Trophoblast cell (in vitro differentiated cells and primary cell): ENCODE results near the gene IGFBP2.

ENCODE experiments used
- DNase-seq, 2 donors: peaks; one replicate each; pipeline ENCODE4 v3.0.0-alpha.2; 2016
- H2AFZ ChIP-seq: 2 replicates; pipeline ENCODE4 v1.6.1; 2013; ENCODE audit warnings: low read length, moderate library complexity, mild to moderate bottlenecking; ENCODE audit not compliant: insufficient read depth, poor library complexity
- H2AK5ac ChIP-seq: 2 replicates; pipeline ENCODE4 v1.6.1; 2013; ENCODE audit warnings: mild to moderate bottlenecking, low read length
- H2BK120ac ChIP-seq: 2 replicates; pipeline ENCODE4 v1.6.1; 2013; ENCODE audit warnings: low read length, mild to moderate bottlenecking, moderate library complexity; ENCODE audit not compliant: insufficient read depth, poor library complexity
- H2BK12ac ChIP-seq: 2 replicates; pipeline ENCODE4 v1.6.1; 2013; ENCODE audit warnings: mild to moderate bottlenecking, low read length, moderate library complexity
- H2BK5ac ChIP-seq: 2 replicates; pipeline ENCODE4 v1.6.1; 2013; ENCODE audit warnings: low read length, low read depth, moderate library complexity, mild to moderate bottlenecking; ENCODE audit not compliant: poor library complexity
- H3K14ac ChIP-seq: 2 replicates; pipeline ENCODE4 v1.6.1; 2013; ENCODE audit warnings: mild to moderate bottlenecking, low read length
- H3K18ac ChIP-seq: 2 replicates; pipeline ENCODE4 v1.6.1; 2013; ENCODE audit warnings: mild to moderate bottlenecking, low read length
- H3K23ac ChIP-seq: 2 replicates; pipeline ENCODE4 v1.6.1; 2013; ENCODE audit warnings: low read length
- H3K27ac ChIP-seq: 2 replicates; pipeline ENCODE4 v1.5.1; 2013; ENCODE audit warnings: low read depth, mild to moderate bottlenecking, inconsistent platforms, low read length, moderate library complexity
- H3K27me3 ChIP-seq: 2 replicates; pipeline ENCODE4 v1.6.1; 2013; ENCODE audit warnings: inconsistent platforms, mild to moderate bottlenecking, low read length, moderate library complexity; ENCODE audit not compliant: insufficient read depth
- H3K36me3 ChIP-seq, 2 experiments: 1 replicate in 1 of 2; 2 replicates in 1 of 2; pipeline ENCODE4 v1.6.1; 2013; ENCODE audit warnings: low read length in 2 of 2, mild to moderate bottlenecking in 2 of 2, moderate library complexity in 1 of 2; ENCODE audit not compliant: insufficient read depth in 2 of 2, control insufficient read depth in 1 of 2
- H3K4ac ChIP-seq: 2 replicates; pipeline ENCODE4 v1.6.1; 2013; ENCODE audit warnings: low read depth, mild to moderate bottlenecking, low read length, moderate library complexity
- H3K4me1 ChIP-seq, 2 experiments: 1 replicate in 1 of 2; 2 replicates in 1 of 2; pipeline ENCODE4 v1.6.1; 2013; ENCODE audit warnings: low read length in 2 of 2, mild to moderate bottlenecking in 2 of 2, moderate library complexity in 1 of 2; ENCODE audit not compliant: insufficient read depth in 2 of 2, control insufficient read depth in 1 of 2
- H3K4me2 ChIP-seq: 2 replicates; pipeline ENCODE4 v1.6.1; 2013; ENCODE audit warnings: inconsistent platforms, mild to moderate bottlenecking, low read length, moderate library complexity
- H3K4me3 ChIP-seq: 2 replicates; pipeline ENCODE4 v1.5.1; 2013; ENCODE audit warnings: mild to moderate bottlenecking, low read depth, low read length, inconsistent platforms
- H3K79me1 ChIP-seq: one replicate; pipeline ENCODE4 v1.6.1; 2013; ENCODE audit warnings: low read length
- H3K79me2 ChIP-seq: 2 replicates; pipeline ENCODE4 v1.6.1; 2013; ENCODE audit warnings: low read length, mild to moderate bottlenecking; ENCODE audit not compliant: control insufficient read depth, insufficient read depth, poor library complexity
- H3K9ac ChIP-seq: 2 replicates; pipeline ENCODE4 v1.6.1; 2013; ENCODE audit warnings: mild to moderate bottlenecking, low read length
- H3K9me3 ChIP-seq: 2 replicates; pipeline ENCODE4 v1.6.1; 2013; ENCODE audit warnings: low read depth, mild to moderate bottlenecking, control low read depth, inconsistent platforms, low read length; ENCODE audit not compliant: insufficient read depth
- H4K12ac ChIP-seq: 2 replicates; pipeline ENCODE4 v1.6.1; 2013; ENCODE audit warnings: low read depth, mild to moderate bottlenecking, low read length, moderate library complexity
- H4K8ac ChIP-seq: 2 replicates; pipeline ENCODE4 v1.6.1; 2013; ENCODE audit warnings: low read depth, mild to moderate bottlenecking, low read length, moderate library complexity
- H4K91ac ChIP-seq: one replicate; pipeline ENCODE4 v1.6.1; 2013; ENCODE audit warnings: low read depth, mild to moderate bottlenecking, low read length, moderate library complexity
- WGBS: extraction: QIAGEN DNeasy Blood & Tissue Kit; methylation state at CpG from one replicate; pipeline ENCODE4 v1.1.7; 2013; ENCODE audit warnings: missing lambda C conversion rate; ENCODE audit not compliant: insufficient read length, insufficient coverage; ENCODE audit errors: extremely low coverage; 5-methylcytosine and 5-hydroxymethylcytosine counted together

The IGFBP2 gene

DNA sequence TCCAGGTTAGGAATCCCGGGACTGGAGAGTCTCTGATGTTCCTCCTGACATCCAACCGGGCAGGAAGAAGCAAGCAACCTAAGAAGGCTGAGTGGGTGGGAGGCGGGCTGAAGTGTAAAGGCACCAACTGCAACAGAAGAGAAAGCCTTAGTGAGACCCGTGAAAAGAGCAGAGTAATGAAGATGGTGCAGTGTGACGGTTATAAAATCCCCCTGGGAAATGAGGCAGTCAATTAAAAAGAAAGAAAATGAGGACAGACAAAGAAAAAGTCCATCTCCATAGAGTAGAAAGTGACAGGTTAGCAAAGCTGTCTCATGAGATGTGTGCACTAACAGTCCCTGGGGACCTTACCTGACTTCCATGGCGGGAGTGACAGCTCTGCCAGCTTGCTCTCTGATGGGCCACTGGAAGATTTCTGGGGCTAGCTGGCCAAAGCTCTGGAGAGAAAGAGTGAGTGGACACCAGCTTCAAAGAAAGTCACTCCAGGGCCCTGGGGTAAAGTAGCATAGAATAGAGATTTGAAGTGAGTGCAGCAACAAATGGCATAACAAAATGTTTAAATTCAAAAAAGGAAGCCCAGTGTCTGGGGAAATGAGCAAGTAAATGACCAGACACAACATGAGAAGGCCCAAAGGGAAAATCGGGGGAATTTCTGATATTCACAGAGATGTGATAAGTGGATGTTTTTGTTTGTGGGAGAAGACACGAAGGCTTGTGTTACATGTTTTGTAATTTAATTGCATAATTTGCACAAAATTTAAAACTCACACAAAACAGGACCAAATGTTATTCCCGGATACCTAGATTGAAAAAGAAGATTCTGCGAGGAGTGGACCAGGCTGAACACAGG is 44.1 kb upstream of the IGFBP2 start:
- Histone ChIP-seq H3K23ac (no peak overlapping the region), H3K27me3 (no peaks in the 10 kb centered on the region), H3K9ac (no peak overlapping the region), H3K79me1 (no peaks in the 10 kb centered on the region), H2BK12ac (no peak overlapping the region), H2AFZ (no peak overlapping the region), H4K8ac (no peak overlapping the region), H3K18ac (no peak overlapping the region), H2BK120ac (no peak overlapping the region), H3K79me2 (no peaks in the 10 kb centered on the region), H3K36me3 (no peaks in the 10 kb centered on the region), H3K4me3 (no peak overlapping the region), H2AK5ac (no peak overlapping the region), H4K91ac (no peak overlapping the region), H4K12ac (no peak overlapping the region), H3K9me3 (peaks cover 3% of the 10 kb centered on the region), H3K4ac (no peak overlapping the region), H3K27ac (no peak overlapping the region), H2BK5ac (no peak overlapping the region), H3K14ac (no peak overlapping the region), H3K4me2 (no peak overlapping the region), H3K4me1 (no peaks in the 10 kb centered on the region)
- WGBS: no CpG with 5 or more reads among the region's 10 CpGs
- DNase-seq: no peak

GRCh38 chr2:216589791-216590190 is 43.4 kb upstream of the IGFBP2 start:
- WGBS: no CpG with 5 or more reads among the region's 1 CpG
- Histone ChIP-seq H3K9ac (no peak overlapping the region), H3K27me3 (no peaks in the 10 kb centered on the region), H3K79me1 (no peaks in the 10 kb centered on the region), H3K79me2 (no peaks in the 10 kb centered on the region), H4K12ac (no peak overlapping the region), H3K27ac (no peak overlapping the region), H3K4me3 (no peak overlapping the region), H2AK5ac (no peak overlapping the region), H2BK12ac (no peak overlapping the region), H2BK120ac (no peak overlapping the region), H3K4me2 (no peak overlapping the region), H4K91ac (no peak overlapping the region), H3K4me1 (no peaks in the 10 kb centered on the region), H2AFZ (no peak overlapping the region), H3K36me3 (no peaks in the 10 kb centered on the region), H3K14ac (no peak overlapping the region), H3K4ac (no peak overlapping the region), H3K18ac (no peak overlapping the region), H2BK5ac (no peak overlapping the region), H3K23ac (no peak overlapping the region), H3K9me3 (peaks cover 1% of the 10 kb centered on the region), H4K8ac (no peak overlapping the region)
- DNase-seq: no peak

DNA sequence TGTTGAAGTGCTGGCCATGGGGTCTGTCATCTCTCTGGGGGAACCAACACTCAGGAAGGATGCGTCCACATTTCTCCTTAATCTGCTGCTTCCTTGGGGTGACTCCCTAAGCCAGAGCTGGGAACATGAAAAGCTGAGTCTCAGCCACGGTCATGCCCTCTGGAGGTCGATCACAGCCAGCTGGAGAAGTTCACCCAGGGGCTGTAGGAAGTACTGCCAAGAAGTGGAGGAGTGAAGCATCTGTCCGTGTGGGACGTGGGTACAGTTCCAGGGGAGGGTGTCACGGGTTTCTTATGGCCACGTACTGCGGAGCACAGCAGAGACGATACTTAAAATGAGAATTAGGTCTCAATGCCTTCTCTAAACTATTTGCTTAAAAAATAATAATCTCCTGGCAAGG is 42.4 kb upstream of the IGFBP2 start:
- Histone ChIP-seq H3K4me2 (no peak overlapping the region), H4K8ac (no peak overlapping the region), H3K14ac (no peak overlapping the region), H2BK120ac (no peak overlapping the region), H3K9ac (no peak overlapping the region), H4K91ac (no peak overlapping the region), H4K12ac (no peak overlapping the region), H3K18ac (no peak overlapping the region), H3K23ac (no peak overlapping the region), H3K79me2 (no peaks in the 10 kb centered on the region), H3K4ac (no peak overlapping the region), H2BK12ac (no peak overlapping the region), H2BK5ac (no peak overlapping the region), H2AK5ac (no peak overlapping the region), H3K36me3 (no peaks in the 10 kb centered on the region), H3K4me3 (no peak overlapping the region), H3K27ac (no peak overlapping the region), H3K27me3 (no peaks in the 10 kb centered on the region), H3K9me3 (peaks cover 1% of the 10 kb centered on the region), H2AFZ (no peak overlapping the region), H3K4me1 (no peaks in the 10 kb centered on the region), H3K79me1 (no peaks in the 10 kb centered on the region)
- no CpG with 5 or more reads among the region's 9 CpGs for WGBS
- DNase-seq: no peak

GRCh38 chr2:216591480-216591879 is 41.7 kb upstream of the IGFBP2 start:
- Histone ChIP-seq H3K4ac (no peak overlapping the region), H3K27ac (no peak overlapping the region), H3K79me1 (no peaks in the 10 kb centered on the region), H3K36me3 (no peaks in the 10 kb centered on the region), H3K4me1 (no peaks in the 10 kb centered on the region), H2AK5ac (no peak overlapping the region), H2BK5ac (no peak overlapping the region), H3K4me3 (no peak overlapping the region), H2AFZ (no peak overlapping the region), H2BK12ac (no peak overlapping the region), H3K4me2 (no peak overlapping the region), H4K91ac (no peak overlapping the region), H2BK120ac (no peak overlapping the region), H3K27me3 (no peaks in the 10 kb centered on the region), H3K79me2 (no peaks in the 10 kb centered on the region), H3K23ac (no peak overlapping the region), H3K9ac (no peak overlapping the region), H3K18ac (no peak overlapping the region), H3K14ac (no peak overlapping the region), H3K9me3 (peaks cover 1% of the 10 kb centered on the region), H4K8ac (no peak overlapping the region), H4K12ac (no peak overlapping the region)
- no CpG with 5 or more reads among the region's 6 CpGs for WGBS
- DNase-seq: no peak
